HG02798 (cell line): ENCODE results near the gene SLC12A1.

Experiments
- ATAC-seq: cut with Tn5 transposase; IDR thresholded peaks from one replicate; pipeline ENCODE4 v1.9.1; 2021; ENCODE audit warnings: mild to moderate bottlenecking; ENCODE audit not compliant: unreplicated experiment, poor library complexity

The SLC12A1 gene

DNA sequence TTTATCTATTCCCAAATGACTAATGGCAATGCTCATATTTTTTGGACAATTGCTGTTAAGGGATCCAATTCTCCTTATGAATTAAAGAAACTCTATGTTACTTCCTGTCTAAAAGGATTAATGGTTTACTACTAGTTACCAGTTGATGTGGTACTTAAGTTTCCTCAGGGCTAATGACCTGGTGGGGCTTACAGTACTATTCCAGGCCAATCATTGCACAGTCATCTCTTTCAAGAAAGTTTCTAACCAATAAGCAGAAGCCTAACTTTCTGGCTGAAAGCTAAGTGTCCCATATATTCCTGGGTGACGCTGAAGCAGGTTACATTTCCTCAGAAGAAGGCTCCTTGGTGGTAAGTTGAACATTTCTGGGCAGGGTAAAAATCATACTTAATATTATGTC lies at the start of gene SLC12A1:
Gene SLC12A1, plus strand, starts transcription at position 322 of the 400 bp plus-strand sequence. CDS start 1,418 bp downstream, outside the sequence.
- no peak for ATAC-seq

DNA sequence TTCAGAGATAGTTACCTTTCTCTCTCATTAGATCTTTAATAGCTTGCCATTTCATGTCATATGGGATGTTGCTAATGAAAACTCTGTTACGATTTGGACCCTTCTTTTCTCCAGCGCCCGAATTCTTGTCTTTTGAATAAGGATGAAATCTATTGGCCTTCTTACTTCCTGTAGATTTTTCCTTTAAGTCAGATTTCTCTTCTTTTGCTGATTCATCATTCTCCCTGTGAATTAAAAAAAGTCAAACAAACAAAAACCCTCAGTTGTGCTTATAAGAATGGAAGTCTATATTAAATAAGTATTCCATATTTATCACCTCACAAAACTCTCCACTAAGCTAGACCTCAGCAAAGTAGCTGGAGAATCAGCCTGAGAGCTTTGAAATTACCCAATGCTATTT lies 37.5 kb upstream of the SLC12A1 start:
- ATAC-seq = no peak

DNA sequence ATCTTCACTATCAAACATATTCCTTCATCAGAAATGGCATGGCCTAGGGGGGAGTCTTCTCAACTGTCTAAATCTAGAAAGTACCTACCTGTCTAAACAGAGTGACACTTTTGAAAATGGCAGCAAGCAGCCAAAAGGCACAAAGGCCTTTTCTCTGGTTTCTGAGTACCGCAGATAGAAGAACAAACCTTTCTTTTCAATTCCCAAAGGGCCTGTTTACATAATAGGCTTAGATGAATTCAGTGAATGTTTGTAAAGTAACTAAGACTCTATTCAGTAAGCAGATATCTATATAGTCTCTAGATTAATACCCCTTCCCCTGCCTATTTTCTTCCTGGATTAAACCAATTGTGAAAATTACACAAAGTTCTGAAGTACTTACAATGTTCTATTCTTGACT lies 35.1 kb upstream of the SLC12A1 start:
- ATAC-seq = no peak

DNA sequence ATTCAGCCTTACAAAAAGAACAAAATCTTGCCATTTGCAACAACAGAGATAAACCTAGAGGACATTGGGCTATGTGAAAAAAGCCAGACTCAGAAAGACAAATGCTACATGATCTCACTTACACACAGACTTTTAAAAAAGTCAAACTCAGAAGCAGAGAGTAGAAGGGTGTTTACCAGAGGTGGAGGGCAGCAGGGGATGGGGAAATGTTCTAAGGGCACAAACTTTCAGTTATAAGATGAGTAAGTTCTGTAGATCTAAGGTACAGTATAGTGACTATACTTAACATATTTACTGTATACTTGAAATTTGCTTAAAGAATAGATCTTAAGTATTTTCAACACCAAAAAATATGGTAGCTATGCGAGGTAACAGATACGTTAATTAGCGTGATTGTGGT lies 31.0 kb upstream of the SLC12A1 start:
- no peak for ATAC-seq

DNA sequence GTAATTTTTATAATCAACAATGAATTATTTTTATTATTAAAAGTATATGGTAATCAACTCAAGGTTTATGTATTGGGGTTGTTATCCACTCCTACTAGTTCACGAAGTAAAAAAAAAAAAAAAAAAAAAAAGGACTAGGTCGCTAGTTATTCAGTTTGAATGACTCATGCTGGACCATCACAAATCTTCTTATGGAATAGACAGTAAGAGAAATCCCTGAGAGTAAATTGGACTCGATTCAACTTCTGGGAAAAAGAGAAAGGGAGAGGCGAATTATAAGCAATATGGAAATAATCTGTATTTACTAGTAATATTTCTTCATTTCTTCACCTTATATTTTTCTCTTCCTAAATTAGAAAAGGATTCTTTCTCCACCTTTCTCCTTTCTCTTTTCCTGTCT lies 30.0 kb upstream of the SLC12A1 start:
- ATAC-seq = no peak

DNA sequence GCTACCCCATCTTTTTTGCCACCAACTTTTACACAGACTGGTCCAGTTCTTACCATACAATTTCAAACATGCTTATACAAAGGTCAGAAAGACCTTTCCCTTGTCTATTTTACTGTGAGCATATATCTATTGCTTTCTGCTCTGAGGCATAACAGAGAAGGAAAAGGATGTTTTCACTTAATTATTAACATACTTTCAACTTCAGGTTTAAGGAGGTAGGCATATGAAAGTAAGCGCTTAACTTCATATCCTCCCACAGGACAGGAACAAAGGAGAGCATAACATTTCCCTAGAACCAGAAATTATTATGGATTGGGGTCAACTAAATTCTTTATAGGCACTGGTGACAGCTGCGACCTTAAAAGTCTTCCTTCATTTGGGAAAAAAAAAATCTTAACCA lies 29.1 kb upstream of the SLC12A1 start:
- no peak for ATAC-seq

DNA sequence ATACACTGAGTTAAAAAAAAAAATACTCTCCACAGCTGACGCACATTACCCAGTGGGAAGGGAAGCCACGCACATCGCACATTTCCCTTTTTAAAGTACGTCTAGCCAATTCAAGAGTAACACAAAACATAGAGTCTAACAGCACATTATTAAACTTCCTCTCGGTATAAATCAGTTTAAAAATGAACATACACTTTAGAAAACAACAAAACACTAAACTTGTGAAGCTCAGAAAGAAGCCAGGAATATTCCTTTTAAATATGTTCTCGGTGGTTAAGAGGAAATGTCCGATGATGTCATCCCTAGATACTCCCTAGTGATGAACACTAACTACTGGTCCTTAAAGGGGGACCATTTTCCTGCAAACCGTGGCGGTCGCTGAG lies 28.7 kb upstream of the SLC12A1 start:
- ATAC-seq = peak; percentile 65

DNA sequence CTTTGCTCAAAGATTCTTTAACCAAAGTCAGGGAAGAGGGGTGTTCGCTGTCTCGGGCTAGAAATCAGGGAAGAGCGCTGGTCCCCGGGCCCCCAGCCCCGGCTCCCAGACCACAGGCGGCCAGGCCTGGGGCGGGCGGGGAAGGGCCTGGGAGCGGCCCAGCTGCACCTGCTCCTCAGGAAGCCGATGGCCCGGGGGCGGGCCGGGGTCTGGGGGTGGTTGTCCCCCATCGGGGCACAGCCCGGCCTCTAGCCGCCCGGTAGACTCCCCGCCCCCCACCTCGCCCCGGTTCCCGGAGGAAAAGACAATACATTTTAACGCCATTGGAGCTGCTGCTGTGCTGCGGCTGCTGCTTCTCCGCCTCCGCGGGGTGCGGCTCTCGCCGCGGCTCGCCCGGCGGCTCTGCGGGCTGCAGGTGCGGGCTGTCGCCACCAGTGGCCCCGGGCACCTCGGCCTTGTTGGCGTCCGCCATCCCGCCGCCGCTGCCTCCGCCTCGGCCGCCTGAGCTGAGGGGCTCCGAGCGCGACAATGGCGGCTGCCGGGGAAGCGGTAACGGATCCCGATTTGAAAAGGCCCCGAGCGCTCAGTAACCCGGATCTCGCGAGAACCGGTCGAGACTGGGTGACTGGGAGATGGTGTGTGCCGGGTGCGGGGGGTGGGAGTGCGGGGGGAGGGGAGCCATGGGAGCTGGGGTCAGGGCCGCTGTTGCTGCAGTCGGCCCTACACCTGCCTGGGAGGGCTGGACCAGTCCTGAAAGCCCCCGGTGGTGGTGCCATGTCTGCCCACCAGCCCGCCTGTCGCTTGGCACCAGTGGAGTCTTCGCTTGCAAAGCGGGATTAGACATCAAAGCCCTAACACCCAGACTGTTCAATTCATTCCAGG lies 28.1 kb upstream of the SLC12A1 start, which contains the start of gene MYEF2:
Gene MYEF2, minus strand, starts transcription at position 530 of the 882 bp plus-strand sequence. Its CDS starts 58 bp downstream, at position 472.
- ATAC-seq = peak; percentile 88

DNA sequence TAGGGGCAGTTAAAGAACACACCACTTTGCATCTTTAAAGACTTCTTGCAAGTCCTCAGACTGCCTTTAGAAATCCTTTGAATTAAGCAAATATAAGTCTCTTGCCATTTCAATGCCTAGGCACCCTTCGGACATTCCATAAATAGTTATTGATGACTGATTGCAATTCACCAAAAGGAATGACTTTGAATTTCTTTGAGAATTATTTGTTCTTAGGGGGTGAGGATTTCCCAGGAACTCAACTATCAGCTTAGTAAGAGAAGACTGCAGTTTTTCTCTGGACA lies 27.5 kb upstream of the SLC12A1 start:
- no peak for ATAC-seq

DNA sequence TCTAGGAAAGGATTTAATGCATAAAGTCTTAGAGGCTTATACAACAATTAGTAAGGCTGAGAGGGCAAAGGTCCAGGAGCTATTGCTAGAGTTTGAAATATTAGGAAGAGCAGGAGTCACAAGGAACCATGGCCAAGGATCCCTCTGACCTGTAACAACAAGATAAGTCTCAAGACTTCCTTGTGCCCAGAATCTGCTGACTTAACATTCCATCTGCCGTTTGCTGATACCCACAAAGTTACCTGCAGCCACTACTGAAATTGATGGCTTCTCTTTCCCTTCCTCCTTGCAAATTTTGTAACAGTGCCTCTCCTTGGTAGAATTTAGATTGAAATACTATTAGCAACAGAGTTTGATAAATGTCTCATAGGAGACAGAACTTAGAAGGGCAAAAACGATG lies 23.4 kb upstream of the SLC12A1 start:
- ATAC-seq = no peak

DNA sequence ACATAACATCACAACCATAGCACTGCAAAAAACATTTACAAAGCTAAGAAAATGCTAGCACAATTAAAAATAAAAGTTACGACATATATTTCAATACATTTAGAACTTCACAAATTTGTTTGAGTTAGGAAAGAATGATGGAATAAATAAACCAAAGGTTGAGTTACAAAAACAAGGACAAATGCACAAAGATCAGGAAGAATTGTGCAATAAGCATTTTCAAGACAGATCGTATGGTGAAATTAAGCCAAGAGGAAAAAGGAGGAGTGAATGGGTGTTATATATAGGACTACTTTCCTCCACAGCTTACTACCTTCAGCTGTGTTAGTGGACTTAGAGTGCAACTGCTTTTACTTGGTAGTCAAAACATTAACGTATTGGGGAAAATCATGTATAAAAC lies 20.6 kb upstream of the SLC12A1 start:
- no peak for ATAC-seq

DNA sequence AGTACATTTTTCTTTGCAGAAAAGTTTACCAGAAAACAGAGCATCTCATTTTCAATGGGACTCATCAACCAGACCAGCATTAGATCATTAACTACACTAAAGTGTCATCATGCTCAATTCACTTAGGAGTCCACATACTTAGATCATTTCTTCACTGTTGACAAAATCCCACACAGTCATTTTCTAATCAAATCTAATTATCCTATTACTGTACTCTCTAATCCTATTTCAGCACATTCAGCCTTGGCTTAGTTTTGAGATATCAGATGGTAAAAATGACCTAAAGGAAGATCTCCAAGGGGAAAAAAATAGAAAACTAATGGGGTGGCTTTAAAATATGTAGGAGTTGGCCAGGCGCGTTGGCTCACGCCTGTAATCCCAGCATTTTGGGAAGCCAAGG lies 19.8 kb upstream of the SLC12A1 start:
- ATAC-seq = no peak

DNA sequence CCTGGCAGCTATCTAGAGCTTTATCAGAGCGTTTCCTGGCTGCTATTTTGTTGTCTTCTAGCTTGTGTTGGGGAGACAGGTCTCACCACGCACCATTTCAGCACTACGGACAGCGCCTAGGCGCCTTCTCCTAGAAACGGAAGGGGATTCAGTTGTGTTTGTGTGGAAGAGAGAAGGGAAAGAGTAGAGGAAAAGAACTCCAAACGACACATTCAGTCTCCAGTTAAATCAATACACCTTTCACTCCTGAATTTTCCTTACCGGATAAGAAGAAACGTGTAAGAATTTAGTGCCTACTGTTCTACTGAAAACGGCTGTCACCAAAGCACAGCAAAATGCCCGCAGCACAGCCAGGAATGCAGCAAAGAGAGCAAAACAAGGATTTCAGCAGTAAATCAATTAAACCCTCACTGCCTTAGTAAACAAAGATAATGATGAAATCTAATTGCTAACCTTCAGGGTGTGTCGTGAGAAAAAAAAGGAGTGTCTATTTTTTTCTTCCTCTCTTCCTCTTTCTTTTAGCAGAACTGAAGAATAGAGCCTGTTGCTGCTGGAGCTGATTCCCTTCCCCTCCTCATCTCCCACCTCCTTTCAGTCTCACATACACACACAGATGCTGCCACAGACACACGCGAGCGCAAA lies 15.0 kb upstream of the SLC12A1 start:
- no peak for ATAC-seq

DNA sequence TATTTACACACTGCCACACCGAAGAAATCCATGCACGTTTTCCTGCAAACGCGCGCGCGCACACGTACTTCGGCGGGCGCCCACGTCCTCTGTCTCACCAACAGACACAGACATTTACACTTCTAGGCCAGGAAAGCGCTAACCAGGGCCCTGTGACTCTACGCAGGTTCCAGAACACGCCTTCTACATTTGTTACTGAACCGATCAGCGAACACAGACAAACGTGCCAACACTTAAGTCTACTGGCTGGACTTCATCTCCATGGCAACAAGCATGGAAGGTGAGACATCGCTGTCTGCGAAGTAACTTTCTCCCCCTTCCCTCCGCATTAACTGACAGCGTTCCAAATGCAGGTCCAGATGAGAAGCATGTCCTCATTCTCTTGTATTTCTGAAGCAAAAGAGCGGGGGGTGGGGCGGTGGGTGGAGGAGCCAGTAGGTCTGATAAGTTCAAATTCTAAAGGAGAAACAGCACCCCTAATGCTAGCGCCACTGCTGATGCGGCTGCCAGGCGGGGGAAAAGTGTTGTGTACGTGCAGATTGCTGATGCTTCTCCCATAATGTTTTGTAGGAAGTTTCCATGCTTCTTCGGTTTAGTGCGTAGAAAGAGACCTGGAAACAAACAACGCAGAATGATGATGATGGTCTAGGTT lies 14.4 kb upstream of the SLC12A1 start, which contains the start of gene CTXN2:
Gene CTXN2, plus strand, starts transcription at position 92 of the 652 bp plus-strand sequence. CDS start 9,636 bp downstream, outside the sequence.
- no peak for ATAC-seq

DNA sequence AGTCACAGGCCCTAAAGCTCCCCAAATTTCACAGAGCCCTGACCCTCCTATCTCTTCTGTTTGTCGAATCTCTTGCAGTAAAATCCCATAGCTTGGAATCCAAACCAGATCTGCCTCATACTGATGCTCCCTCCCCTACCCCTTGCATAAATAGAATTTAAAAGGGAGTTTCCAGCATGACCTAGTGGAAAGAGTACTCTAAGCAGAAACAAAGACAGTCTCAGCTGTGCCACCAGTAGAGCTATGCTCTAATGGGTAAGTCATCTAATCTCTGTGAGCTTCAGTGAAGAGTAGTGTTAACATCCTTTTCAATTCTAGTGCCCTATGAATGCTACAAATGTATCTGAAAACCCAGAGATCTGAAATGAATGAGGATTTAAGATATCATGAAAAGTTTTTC lies 4.0 kb upstream of the SLC12A1 start:
- no peak for ATAC-seq

DNA sequence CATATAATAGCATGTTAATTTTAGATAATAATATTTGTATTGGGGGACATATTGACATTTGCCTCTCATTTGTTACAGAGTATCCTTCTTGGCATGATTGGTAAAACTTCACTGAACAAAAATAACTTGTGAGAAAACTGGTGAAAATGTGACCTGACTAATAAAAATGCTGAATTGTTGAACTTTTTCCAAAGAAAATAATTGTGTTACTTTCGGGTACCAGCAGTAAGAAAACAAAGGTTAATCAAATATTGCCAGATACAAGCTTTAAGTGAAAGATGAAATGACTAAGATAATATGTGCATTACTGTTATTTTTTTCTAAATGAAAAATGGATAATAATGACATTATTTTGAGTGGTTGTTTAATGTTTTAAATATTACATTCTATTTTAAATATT lies 15.2 kb downstream of the SLC12A1 start:
- ATAC-seq = no peak

DNA sequence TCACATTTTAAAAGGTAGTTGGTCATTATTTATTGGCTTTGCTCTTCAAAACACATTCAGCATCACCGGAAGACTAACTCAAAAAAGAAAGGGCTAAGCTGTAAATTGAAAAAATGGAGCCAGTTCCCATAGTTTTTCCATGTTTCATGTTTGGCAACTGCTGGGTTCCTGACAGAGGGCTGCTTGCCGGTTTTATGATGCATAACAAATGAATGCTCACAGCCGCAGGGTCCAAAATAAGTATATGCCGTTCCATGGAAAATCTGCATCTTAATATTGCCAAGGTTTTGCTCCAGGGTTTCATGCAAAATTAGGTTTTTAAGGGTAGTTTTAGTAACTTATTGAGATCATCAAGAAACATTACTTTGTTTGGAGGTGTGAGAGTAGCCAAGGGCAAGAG lies 15.8 kb downstream of the SLC12A1 start:
- no peak for ATAC-seq

DNA sequence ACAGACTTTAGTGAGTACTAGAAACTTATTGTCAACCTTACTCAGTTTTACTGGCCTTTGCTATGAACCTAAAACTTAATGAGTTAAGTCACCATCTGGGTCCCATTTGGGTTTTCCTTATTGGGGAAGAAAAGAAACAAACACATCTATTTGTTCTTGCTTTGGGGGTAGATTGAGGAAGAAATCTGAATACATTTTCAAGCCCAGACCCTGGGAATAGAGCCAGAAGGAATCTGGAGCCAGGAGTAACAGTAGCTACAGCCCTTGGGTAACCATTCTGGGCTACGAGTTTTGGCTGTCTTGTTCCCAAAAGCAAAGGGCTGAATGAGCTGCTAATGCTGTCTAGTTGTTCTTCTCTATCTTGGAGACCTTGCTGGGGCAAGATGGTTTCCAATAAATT lies 16.5 kb downstream of the SLC12A1 start:
- ATAC-seq = no peak

DNA sequence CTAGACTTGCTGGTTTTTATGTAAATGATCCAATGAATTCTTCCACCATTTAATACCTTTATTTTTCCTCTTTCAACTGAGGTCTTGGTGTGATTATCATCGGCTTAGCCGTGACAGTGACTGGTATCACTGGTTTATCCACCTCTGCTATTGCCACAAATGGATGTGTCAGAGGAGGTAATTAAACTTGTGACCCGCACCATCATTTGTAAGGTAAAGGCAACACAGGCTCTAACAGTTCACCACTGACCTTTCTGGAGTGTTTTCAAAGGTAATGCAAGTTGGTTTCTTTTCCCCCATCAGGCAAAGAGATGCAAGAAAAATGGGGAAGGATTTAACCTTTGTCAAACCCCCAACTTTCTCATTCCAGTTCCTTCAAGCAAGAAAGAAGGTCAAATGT lies 19.7 kb downstream of the SLC12A1 start:
- ATAC-seq = no peak

DNA sequence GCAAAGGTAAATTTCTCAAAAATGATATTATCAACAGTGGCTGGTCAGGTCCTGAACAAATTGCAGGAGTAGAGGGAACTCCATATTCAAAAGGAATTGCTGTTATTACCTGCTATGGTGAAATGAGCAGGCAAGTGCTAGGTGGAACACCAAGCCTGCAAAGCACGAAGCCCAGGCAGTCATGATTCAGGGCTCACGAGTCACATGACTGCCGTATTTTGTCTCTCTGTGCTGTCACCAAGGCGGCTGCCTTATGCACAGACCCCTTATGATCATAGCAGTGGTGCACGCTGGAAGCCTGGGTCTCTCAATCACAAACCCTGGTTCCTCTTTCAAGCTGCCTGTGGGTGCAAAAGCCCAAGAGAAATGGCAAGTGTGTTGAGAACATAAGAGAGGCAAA lies 24.4 kb downstream of the SLC12A1 start:
- ATAC-seq = no peak

DNA sequence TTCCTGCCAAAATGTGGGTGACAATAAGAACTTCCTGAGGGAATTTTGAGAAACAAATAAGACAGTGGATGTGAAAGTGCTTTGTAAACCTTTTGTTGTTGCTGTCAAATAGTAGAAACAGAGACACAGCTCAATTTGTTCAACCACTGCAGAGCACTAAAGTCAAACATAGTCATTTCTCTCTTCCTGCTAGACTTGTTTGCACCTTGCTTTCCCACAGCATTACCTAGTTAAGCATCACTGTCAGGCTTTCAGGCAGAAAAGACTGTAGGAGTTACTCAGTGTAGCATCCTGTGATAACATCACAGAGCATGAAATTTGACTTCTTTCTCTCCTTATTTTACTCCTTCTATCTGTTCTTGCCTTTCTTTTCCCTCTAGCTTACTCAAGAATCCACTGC lies 27.1 kb downstream of the SLC12A1 start:
- no peak for ATAC-seq
